Measurements from ENCODE around the gene COL3A1. TPM values are rescaled to one million over a fixed set of nuclear protein-coding genes. Genes with fewer than 3 reads are reported as not detected.

Gene COL3A1
- total RNA-seq, 2 donors from 2014 or later, result not detected

- Mint-ChIP-seq H3K4me3 (no peak overlapping the region), H3K27me3 (ENCODE audit: insufficient read depth) (no peaks in the 10 kb centered on the region), H3K9me3 (no peaks in the 10 kb centered on the region), H3K27ac (no peak overlapping the region), H3K4me1 (no peaks in the 10 kb centered on the region), H3K36me3 (ENCODE audit: low read depth) (peaks cover 38% of the 10 kb centered on the region)
- no peaks in the 10 kb centered on the region for H3K27me3 ChIP-seq (ENCODE audit: control insufficient read depth, insufficient read depth, low read length, poor library complexity, severe bottlenecking)
- H3K9ac ChIP-seq (ENCODE audit: extremely low read depth, low read length, poor library complexity, severe bottlenecking), result no peak overlapping the region
- H3K4me3 ChIP-seq (ENCODE audit: low read length), result no peak overlapping the region
- peaks cover 86% of the 10 kb centered on the region for H3K36me3 ChIP-seq (ENCODE audit: control insufficient read depth, insufficient read depth, low read length)
- TF ChIP-seq, protein P1, sequence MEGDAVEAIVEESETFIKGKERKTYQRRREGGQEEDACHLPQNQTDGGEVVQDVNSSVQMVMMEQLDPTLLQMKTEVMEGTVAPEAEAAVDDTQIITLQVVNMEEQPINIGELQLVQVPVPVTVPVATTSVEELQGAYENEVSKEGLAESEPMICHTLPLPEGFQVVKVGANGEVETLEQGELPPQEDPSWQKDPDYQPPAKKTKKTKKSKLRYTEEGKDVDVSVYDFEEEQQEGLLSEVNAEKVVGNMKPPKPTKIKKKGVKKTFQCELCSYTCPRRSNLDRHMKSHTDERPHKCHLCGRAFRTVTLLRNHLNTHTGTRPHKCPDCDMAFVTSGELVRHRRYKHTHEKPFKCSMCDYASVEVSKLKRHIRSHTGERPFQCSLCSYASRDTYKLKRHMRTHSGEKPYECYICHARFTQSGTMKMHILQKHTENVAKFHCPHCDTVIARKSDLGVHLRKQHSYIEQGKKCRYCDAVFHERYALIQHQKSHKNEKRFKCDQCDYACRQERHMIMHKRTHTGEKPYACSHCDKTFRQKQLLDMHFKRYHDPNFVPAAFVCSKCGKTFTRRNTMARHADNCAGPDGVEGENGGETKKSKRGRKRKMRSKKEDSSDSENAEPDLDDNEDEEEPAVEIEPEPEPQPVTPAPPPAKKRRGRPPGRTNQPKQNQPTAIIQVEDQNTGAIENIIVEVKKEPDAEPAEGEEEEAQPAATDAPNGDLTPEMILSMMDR (conservative IDR thresholded peaks at IDR 0.05), result no peak
- no peaks in the 10 kb centered on the region for H3K4me1 ChIP-seq (ENCODE audit: control insufficient read depth, insufficient read depth, low read length)
- WGBS, 2 experiments (ENCODE audit: insufficient coverage in 1 of 2, insufficient read length in 1 of 2), result 98 to 100% methylated on average over 1 to 3 of the region's 4 CpGs
- no peaks in the 10 kb centered on the region for H3K9me3 ChIP-seq (ENCODE audit: control insufficient read depth, low read length)
- no peak for DNase-seq
- no peak overlapping the region for H3K27ac ChIP-seq (ENCODE audit: low read depth, low read length)
These were observed 73.2 kb downstream of the COL3A1 start for GRCh38 chr2:189047171-189047888.

GRCh38 chr2:189048189-189048588, 74.0 kb downstream of the COL3A1 start:
- Mint-ChIP-seq H3K4me3 (no peak overlapping the region), H3K9me3 (no peaks in the 10 kb centered on the region), H3K27me3 (ENCODE audit: insufficient read depth) (no peaks in the 10 kb centered on the region), H3K27ac (no peak overlapping the region), H3K36me3 (ENCODE audit: low read depth) (peaks cover 33% of the 10 kb centered on the region), H3K4me1 (no peaks in the 10 kb centered on the region)
- 89% methylated on average over 3 of the region's 3 CpGs; no CpG with 5 or more reads in 1 of the 2 experiments for WGBS, 2 experiments (ENCODE audit: insufficient coverage in 1 of 2, insufficient read length in 1 of 2)
- Histone ChIP-seq H3K36me3 (ENCODE audit: control insufficient read depth, insufficient read depth, low read length) (peaks cover 86% of the 10 kb centered on the region), H3K4me3 (ENCODE audit: low read length) (no peak overlapping the region), H3K27me3 (ENCODE audit: control insufficient read depth, insufficient read depth, low read length, poor library complexity, severe bottlenecking) (no peaks in the 10 kb centered on the region), H3K9ac (ENCODE audit: extremely low read depth, low read length, poor library complexity, severe bottlenecking) (no peak overlapping the region), H3K9me3 (ENCODE audit: control insufficient read depth, low read length) (no peaks in the 10 kb centered on the region), H3K27ac (ENCODE audit: low read depth, low read length) (no peak overlapping the region), H3K4me1 (ENCODE audit: control insufficient read depth, insufficient read depth, low read length) (no peaks in the 10 kb centered on the region)
- TF ChIP-seq, protein P1 (conservative IDR thresholded peaks at IDR 0.05), result no peak
- DNase-seq, result no peak

- H3K27ac Mint-ChIP-seq, result no peak overlapping the region
- H3K36me3 Mint-ChIP-seq (ENCODE audit: low read depth), result peaks cover 32% of the 10 kb centered on the region
- WGBS, 2 experiments (ENCODE audit: insufficient coverage in 1 of 2, insufficient read length in 1 of 2), result 90 to 100% methylated on average over 1 of the region's 1 CpG
- H3K9me3 ChIP-seq (ENCODE audit: control insufficient read depth, low read length), result no peaks in the 10 kb centered on the region
- no peaks in the 10 kb centered on the region for H3K27me3 Mint-ChIP-seq (ENCODE audit: insufficient read depth)
- H3K9ac ChIP-seq (ENCODE audit: extremely low read depth, low read length, poor library complexity, severe bottlenecking), result no peak overlapping the region
- H3K4me1 Mint-ChIP-seq, result no peaks in the 10 kb centered on the region
- no peak overlapping the region for H3K4me3 ChIP-seq (ENCODE audit: low read length)
- no peaks in the 10 kb centered on the region for H3K27me3 ChIP-seq (ENCODE audit: control insufficient read depth, insufficient read depth, low read length, poor library complexity, severe bottlenecking)
- H3K4me3 Mint-ChIP-seq, result no peak overlapping the region
- H3K9me3 Mint-ChIP-seq, result no peaks in the 10 kb centered on the region
- H3K4me1 ChIP-seq (ENCODE audit: control insufficient read depth, insufficient read depth, low read length), result no peaks in the 10 kb centered on the region
- TF ChIP-seq, protein P1 (conservative IDR thresholded peaks at IDR 0.05), result no peak
- H3K27ac ChIP-seq (ENCODE audit: low read depth, low read length), result no peak overlapping the region
- DNase-seq, result no peak
- peaks cover 83% of the 10 kb centered on the region for H3K36me3 ChIP-seq (ENCODE audit: control insufficient read depth, insufficient read depth, low read length)
These were observed 75.6 kb downstream of the COL3A1 start for GRCh38 chr2:189049709-189050164.

All from endodermal cell (in vitro differentiated cells).